ENCODE measurements around the gene PTX4. TPM values are rescaled to one million over a fixed set of nuclear protein-coding genes. Genes with fewer than 3 reads are reported as not detected.

The PTX4 gene
- total and polyA plus RNA-seq, 2 experiments from 2014 or later, result not detected

DNA sequence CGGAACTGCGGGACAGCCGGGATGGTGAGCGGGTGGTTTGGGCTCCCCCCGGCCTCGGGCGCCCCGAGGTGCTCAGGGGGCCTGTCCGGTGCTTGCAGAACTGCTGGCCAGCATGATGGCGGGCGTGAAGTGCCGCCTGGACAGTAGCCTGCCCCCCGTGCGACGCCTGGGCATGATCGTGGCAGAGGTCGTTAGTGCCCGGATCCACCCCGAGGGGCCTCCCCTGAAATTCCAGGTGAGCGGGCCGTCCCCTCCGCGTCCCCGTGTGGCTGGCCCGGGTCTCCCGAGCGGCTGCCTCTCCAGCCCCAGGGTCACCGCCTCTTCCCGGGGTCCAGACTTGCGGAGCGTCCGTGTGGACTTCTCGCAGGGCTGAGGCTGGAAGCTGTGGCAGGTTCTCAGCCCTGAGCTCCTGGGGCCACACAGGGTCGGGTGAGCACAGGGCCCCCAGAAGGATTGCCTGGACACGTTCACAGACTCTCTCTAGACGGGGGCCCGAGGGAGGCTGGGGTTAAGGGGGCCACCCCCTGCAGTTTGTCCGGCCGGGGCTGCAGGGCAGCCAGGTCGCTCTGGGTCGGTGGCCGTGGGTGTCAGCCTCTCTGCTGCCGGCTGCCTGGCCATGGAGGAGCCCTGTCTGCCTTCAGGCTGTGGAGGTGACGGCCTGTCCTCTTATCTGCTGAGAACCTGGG, 11.9 kb upstream of the PTX4 start (continued):
- TF ChIP-seq ZNF462 (CRISPR knock-in tag; IDR thresholded peaks at IDR 0.05) (no peak), POLR2AphosphoS5 (IDR thresholded peaks at IDR 0.05; ENCODE audit: low read depth) (no peak), EZH2 (IDR thresholded peaks at IDR 0.05; ENCODE audit: low read depth, unreplicated experiment) (no peak), CTCF (conservative IDR thresholded peaks at IDR 0.05; ENCODE audit: low read depth in 2 of 2) (no peak)
- TF ChIP-seq, protein P1, sequence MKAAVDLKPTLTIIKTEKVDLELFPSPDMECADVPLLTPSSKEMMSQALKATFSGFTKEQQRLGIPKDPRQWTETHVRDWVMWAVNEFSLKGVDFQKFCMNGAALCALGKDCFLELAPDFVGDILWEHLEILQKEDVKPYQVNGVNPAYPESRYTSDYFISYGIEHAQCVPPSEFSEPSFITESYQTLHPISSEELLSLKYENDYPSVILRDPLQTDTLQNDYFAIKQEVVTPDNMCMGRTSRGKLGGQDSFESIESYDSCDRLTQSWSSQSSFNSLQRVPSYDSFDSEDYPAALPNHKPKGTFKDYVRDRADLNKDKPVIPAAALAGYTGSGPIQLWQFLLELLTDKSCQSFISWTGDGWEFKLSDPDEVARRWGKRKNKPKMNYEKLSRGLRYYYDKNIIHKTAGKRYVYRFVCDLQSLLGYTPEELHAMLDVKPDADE (IDR thresholded peaks at IDR 0.05), result no peak
